H9 (cell line): ENCODE results near the gene PLXNC1. TPM values are rescaled to one million over a fixed set of nuclear protein-coding genes. Genes with fewer than 3 reads are reported as not detected.

Experiments used
- DNase-seq: peaks from one replicate; pipeline ENCODE4 v3.0.0-alpha.2; 2017
- H2AFZ ChIP-seq: one replicate; pipeline ENCODE4 v1.6.1; 2013; ENCODE audit warnings: mild to moderate bottlenecking, low read length, control low read depth, moderate library complexity
- H2AK5ac ChIP-seq: 2 replicates; pipeline ENCODE4 v1.6.1; 2013; ENCODE audit warnings: low read length, control low read depth, mixed read lengths; ENCODE audit not compliant: insufficient read length
- H2BK120ac ChIP-seq: one replicate; pipeline ENCODE4 v1.6.1; 2013; ENCODE audit warnings: low read depth, mild to moderate bottlenecking, low read length, control low read depth, inconsistent platforms; ENCODE audit not compliant: poor library complexity, severe bottlenecking
- H2BK12ac ChIP-seq: 2 replicates; pipeline ENCODE4 v1.6.1; 2013; ENCODE audit warnings: low read length, control low read depth, mixed read lengths, low read depth; ENCODE audit not compliant: insufficient read length
- H2BK15ac ChIP-seq: 2 replicates; pipeline ENCODE4 v1.6.1; 2013; ENCODE audit warnings: low read depth, low read length, control low read depth
- H2BK20ac ChIP-seq: one replicate; pipeline ENCODE4 v1.6.1; 2013; ENCODE audit warnings: low read depth, mild to moderate bottlenecking, low read length, control low read depth, inconsistent platforms; ENCODE audit not compliant: poor library complexity, severe bottlenecking
- H2BK5ac ChIP-seq: 2 replicates; pipeline ENCODE4 v1.6.1; 2013; ENCODE audit warnings: low read length, control low read depth, mixed read lengths; ENCODE audit not compliant: insufficient read length
- H3K14ac ChIP-seq: 2 replicates; pipeline ENCODE4 v1.6.1; 2013; ENCODE audit warnings: low read length, control low read depth; ENCODE audit not compliant: insufficient read depth
- H3K18ac ChIP-seq: 2 replicates; pipeline ENCODE4 v1.6.1; 2013; ENCODE audit warnings: low read depth, mild to moderate bottlenecking, mixed read lengths, low read length, control low read depth; ENCODE audit not compliant: insufficient read length
- H3K23ac ChIP-seq: 2 replicates; pipeline ENCODE4 v1.6.1; 2013; ENCODE audit warnings: low read length, control low read depth, mixed read lengths, low read depth; ENCODE audit not compliant: insufficient read length
- H3K23me2 ChIP-seq: 2 replicates; pipeline ENCODE4 v1.6.1; 2013; ENCODE audit warnings: low read depth, mild to moderate bottlenecking, mixed read lengths, low read length, control low read depth; ENCODE audit not compliant: insufficient read length, poor library complexity, severe bottlenecking
- H3K27ac ChIP-seq: 2 replicates; pipeline ENCODE4 v1.5.1; 2013; ENCODE audit warnings: low read length, control low read depth, mixed read lengths, low read depth; ENCODE audit not compliant: insufficient read length
- H3K27me3 ChIP-seq: 2 replicates; pipeline ENCODE4 v1.6.1; 2013; ENCODE audit warnings: low read length, control low read depth, inconsistent platforms; ENCODE audit not compliant: insufficient read depth
- H3K4ac ChIP-seq: 2 replicates; pipeline ENCODE4 v1.6.1; 2013; ENCODE audit warnings: low read depth, mild to moderate bottlenecking, control low read depth, inconsistent platforms, low read length, moderate library complexity
- H3K4me1 ChIP-seq: 2 replicates; pipeline ENCODE4 v1.6.1; 2013; ENCODE audit warnings: low read length, control low read depth, inconsistent platforms; ENCODE audit not compliant: insufficient read depth
- H3K4me2 ChIP-seq: 2 replicates; pipeline ENCODE4 v1.6.1; 2013; ENCODE audit warnings: low read length, control low read depth, mixed read lengths; ENCODE audit not compliant: insufficient read length, insufficient read depth
- H3K56ac ChIP-seq: 2 replicates; pipeline ENCODE4 v1.6.1; 2013; ENCODE audit warnings: low read depth, mild to moderate bottlenecking, mixed read lengths, low read length, control low read depth; ENCODE audit not compliant: insufficient read length
- H3K79me1 ChIP-seq: 2 replicates; pipeline ENCODE4 v1.6.1; 2013; ENCODE audit warnings: low read depth, mild to moderate bottlenecking, moderate library complexity, low read length, control low read depth, inconsistent platforms; ENCODE audit not compliant: insufficient read depth, poor library complexity, severe bottlenecking
- H3K79me2 ChIP-seq: 2 replicates; pipeline ENCODE4 v1.6.1; 2013; ENCODE audit warnings: low read length, control low read depth, inconsistent platforms; ENCODE audit not compliant: insufficient read depth
- H3K9ac ChIP-seq: 2 replicates; pipeline ENCODE4 v1.6.1; 2013; ENCODE audit warnings: low read length, control low read depth, mixed read lengths; ENCODE audit not compliant: insufficient read length; ENCODE audit errors: extremely low read depth
- H3K9me3 ChIP-seq: one replicate; pipeline ENCODE4 v1.6.1; 2013; ENCODE audit warnings: low read depth, low read length, inconsistent platforms; ENCODE audit not compliant: control insufficient read depth
- H3T11ph ChIP-seq: one replicate; pipeline ENCODE4 v1.6.1; 2013; ENCODE audit warnings: mild to moderate bottlenecking, low read length, control low read depth, inconsistent platforms
- H4K20me1 ChIP-seq: one replicate; pipeline ENCODE4 v1.6.1; 2013; ENCODE audit not compliant: control insufficient read depth, insufficient read length, insufficient read depth
- H4K5ac ChIP-seq: 2 replicates; pipeline ENCODE4 v1.6.1; 2013; ENCODE audit warnings: low read depth, mild to moderate bottlenecking, mixed read lengths, low read length, control low read depth; ENCODE audit not compliant: insufficient read length
- H4K8ac ChIP-seq: replicated peaks from 2 replicates; pipeline ENCODE4 v1.6.1; 2013; ENCODE audit warnings: low read length, control low read depth, mixed read lengths, low read depth; ENCODE audit not compliant: insufficient read length
- H4K91ac ChIP-seq: 2 replicates; pipeline ENCODE4 v1.6.1; 2013; ENCODE audit warnings: low read depth, mild to moderate bottlenecking, moderate library complexity, mixed read lengths, low read length, control low read depth; ENCODE audit not compliant: insufficient read length
- H3K27ac Mint-ChIP-seq, 3 experiments: 2 replicates in 2 of 3; 3 replicates in 1 of 3; pipeline ENCODE4 v1.8.0; 2020 to 2021; ENCODE audit warnings: mixed read lengths in 3 of 3, mild to moderate bottlenecking in 1 of 3, moderate library complexity in 1 of 3
- H3K27me3 Mint-ChIP-seq: 2 replicates; pipeline ENCODE4 v1.8.0; 2021; ENCODE audit warnings: low read depth, mild to moderate bottlenecking, moderate library complexity, mixed read lengths
- H3K36me3 Mint-ChIP-seq, 3 experiments: 2 replicates in 2 of 3; 3 replicates in 1 of 3; pipeline ENCODE4 v1.8.0; 2020 to 2021; ENCODE audit warnings: low read depth in 3 of 3, mixed read lengths in 3 of 3; ENCODE audit not compliant: insufficient read depth in 1 of 3
- H3K4me1 Mint-ChIP-seq, 2 experiments: 2 replicates each; pipeline ENCODE4 v1.8.0; 2020; ENCODE audit warnings: mixed read lengths in 2 of 2
- H3K4me3 Mint-ChIP-seq, 2 experiments: 2 replicates in 1 of 2; 3 replicates in 1 of 2; pipeline ENCODE4 v1.8.0; 2020 to 2021; ENCODE audit warnings: mild to moderate bottlenecking in 2 of 2, mixed read lengths in 2 of 2, moderate library complexity in 1 of 2
- H3K9me3 Mint-ChIP-seq, 2 experiments: 2 replicates in 1 of 2; 3 replicates in 1 of 2; pipeline ENCODE4 v1.8.0; 2020; ENCODE audit warnings: mild to moderate bottlenecking in 2 of 2, mixed read lengths in 2 of 2, moderate library complexity in 1 of 2
- WGBS: extraction: QIAGEN DNeasy Blood & Tissue Kit; methylation state at CpG from one replicate; pipeline ENCODE4 v1.1.7; 2013; ENCODE audit warnings: missing lambda C conversion rate, low lambda C conversion rate, mixed read lengths; ENCODE audit not compliant: insufficient read length; ENCODE audit errors: extremely low coverage; 5-methylcytosine and 5-hydroxymethylcytosine counted together
- total RNA-seq: library from RNA; stranded (reverse); gene quantifications from 2 replicates; pipeline ENCODE4 v1.2.1, GENCODE V29; 2021
- TF ChIP-seq, protein P1 (sequence below): fragments of 200-600 bp; sonication (generic); conservative IDR thresholded peaks from 3 replicates; pipeline ENCODE4 v1.8.0; 2021; ENCODE audit warnings: antibody characterized with exemption, mild to moderate bottlenecking

PLXNC1 gene
- total RNA-seq, 1 experiment from 2014 or later, result 1.2 TPM

DNA sequence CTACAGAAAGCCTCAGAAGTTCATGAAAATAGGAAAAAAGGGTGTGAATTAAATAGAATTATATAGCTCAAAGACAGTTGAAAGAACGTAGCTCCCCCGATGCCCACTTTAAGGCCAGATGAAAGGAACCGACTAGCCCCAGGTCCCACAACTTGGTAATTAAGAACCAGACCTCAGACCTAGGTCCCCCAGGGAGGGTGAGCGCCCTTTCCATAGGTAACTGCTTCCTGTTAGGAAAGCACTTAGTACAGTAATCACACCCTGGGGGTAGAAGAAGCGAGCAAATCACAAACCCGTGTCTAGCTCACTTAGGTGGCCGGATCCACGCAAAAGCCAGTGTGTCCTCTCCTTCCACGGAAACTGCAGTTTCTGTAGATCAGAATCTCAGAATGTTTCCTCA lies 77.1 kb downstream of the PLXNC1 start:
- no peaks in the 10 kb centered on the region for H3K79me1 ChIP-seq
- no peak overlapping the region for H3K27ac ChIP-seq
- H3K27me3 Mint-ChIP-seq, result peaks cover 3% of the 10 kb centered on the region; the same call in 1 of the 2 replicates
- no peak overlapping the region for H2AK5ac ChIP-seq
- no peak overlapping the region for H2BK12ac ChIP-seq
- no peak overlapping the region for H2BK20ac ChIP-seq
- H4K91ac ChIP-seq, result no peak overlapping the region
- H3K4ac ChIP-seq, result no peak overlapping the region
- H3K9me3 Mint-ChIP-seq, result no peaks in the 10 kb centered on the region; a peak in 1 of 5 replicates
- no peaks in the 10 kb centered on the region for H3K23me2 ChIP-seq
- H2BK15ac ChIP-seq, result no peak overlapping the region
- no peak overlapping the region for H3K4me3 Mint-ChIP-seq
- H3K4me2 ChIP-seq, result no peak overlapping the region
- no peak overlapping the region for H3K27ac Mint-ChIP-seq
- WGBS, result no CpG with 5 or more reads among the region's 9 CpGs
- H3K36me3 Mint-ChIP-seq, result no peaks in the 10 kb centered on the region
- TF ChIP-seq, protein P1, sequence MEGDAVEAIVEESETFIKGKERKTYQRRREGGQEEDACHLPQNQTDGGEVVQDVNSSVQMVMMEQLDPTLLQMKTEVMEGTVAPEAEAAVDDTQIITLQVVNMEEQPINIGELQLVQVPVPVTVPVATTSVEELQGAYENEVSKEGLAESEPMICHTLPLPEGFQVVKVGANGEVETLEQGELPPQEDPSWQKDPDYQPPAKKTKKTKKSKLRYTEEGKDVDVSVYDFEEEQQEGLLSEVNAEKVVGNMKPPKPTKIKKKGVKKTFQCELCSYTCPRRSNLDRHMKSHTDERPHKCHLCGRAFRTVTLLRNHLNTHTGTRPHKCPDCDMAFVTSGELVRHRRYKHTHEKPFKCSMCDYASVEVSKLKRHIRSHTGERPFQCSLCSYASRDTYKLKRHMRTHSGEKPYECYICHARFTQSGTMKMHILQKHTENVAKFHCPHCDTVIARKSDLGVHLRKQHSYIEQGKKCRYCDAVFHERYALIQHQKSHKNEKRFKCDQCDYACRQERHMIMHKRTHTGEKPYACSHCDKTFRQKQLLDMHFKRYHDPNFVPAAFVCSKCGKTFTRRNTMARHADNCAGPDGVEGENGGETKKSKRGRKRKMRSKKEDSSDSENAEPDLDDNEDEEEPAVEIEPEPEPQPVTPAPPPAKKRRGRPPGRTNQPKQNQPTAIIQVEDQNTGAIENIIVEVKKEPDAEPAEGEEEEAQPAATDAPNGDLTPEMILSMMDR, result no peak
- H3K18ac ChIP-seq, result no peak overlapping the region
- peaks cover 13 to 24% of the 10 kb centered on the region in 2 experiments for H3K4me1 Mint-ChIP-seq
- H4K20me1 ChIP-seq, result no peaks in the 10 kb centered on the region
- H3K4me1 ChIP-seq, result peaks cover 2% of the 10 kb centered on the region; the same call in 1 of the 2 replicates
- no peak overlapping the region for H4K8ac ChIP-seq
- no peaks in the 10 kb centered on the region for H3K9me3 ChIP-seq
- H2BK5ac ChIP-seq, result no peak overlapping the region
- H3K14ac ChIP-seq, result no peak overlapping the region
- H3K27me3 ChIP-seq, result no peaks in the 10 kb centered on the region
- DNase-seq, result no peak
- no peak overlapping the region for H3K9ac ChIP-seq
- no peak overlapping the region for H3K23ac ChIP-seq
- no peak overlapping the region for H3K56ac ChIP-seq
- no peak overlapping the region for H2BK120ac ChIP-seq
- H4K5ac ChIP-seq, result no peak overlapping the region
- H3T11ph ChIP-seq, result no peak overlapping the region
- no peak overlapping the region for H2AFZ ChIP-seq
- no peaks in the 10 kb centered on the region for H3K79me2 ChIP-seq
